HG03439 (cell line): ENCODE data around the gene RGCC.

Experiments
- ATAC-seq: cut with Tn5 transposase; IDR thresholded peaks from one replicate; pipeline ENCODE4 v1.9.1; 2021; ENCODE audit warnings: mild to moderate bottlenecking, moderate library complexity; ENCODE audit not compliant: unreplicated experiment

The RGCC gene

DNA sequence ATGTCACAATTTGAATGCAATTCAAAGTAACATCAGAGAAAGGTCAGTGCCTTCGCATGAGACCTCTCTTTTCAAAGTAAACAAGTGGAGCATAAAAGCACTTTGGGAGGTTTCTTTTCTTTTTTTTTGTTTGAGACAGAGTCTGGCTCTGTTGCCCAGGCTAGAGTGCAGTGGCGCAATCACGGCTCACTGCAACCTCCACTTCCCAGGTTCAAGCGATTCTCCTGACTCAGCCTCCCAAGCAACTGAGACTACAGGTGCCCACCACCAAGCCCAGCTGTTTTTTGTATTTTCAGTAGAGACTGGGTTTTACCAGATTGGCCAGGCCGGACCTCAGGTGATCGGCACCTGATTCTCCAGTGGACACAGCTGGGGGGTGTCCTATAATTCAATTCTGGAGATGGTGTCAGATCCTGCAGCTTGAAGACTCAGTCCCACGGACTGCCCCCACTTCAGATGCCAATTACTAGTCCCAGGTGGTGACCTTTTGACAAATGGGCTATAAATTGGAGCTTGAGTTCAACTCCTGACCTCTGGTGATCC is 57.6 kb downstream of the RGCC start:
- ATAC-seq: no peak

DNA sequence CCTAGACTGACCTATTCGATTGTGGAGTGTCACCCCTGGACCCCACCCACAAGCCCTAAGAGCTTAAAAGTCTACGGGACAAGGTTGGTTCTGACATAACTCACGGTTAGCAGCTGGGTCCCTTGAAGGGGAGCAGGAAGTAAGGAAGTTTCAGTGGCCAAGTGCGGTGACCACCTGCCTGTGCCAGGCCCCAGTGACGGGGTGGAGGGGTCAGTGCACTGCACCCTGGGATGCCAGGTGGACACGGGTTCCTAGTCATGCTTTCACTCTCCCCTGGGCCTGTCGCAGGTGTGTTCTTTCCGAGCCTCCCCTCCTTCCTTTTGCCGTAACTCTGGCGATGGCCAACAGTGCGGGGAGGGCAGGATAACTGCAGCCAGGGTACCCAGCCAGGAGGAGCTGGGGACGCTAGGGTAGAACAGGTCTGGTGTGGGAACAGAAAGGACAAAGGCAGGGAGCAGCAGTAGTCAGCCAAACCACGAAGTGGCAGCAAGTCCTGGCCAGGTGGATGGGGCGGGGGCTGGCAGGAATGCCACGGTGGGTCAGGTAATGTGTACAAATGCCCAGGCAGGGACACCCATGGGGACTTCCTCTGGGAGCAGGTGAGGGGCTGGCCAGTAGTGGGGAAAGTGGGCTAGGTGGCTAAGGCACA is 58.3 kb downstream of the RGCC start:
- ATAC-seq: no peak

DNA sequence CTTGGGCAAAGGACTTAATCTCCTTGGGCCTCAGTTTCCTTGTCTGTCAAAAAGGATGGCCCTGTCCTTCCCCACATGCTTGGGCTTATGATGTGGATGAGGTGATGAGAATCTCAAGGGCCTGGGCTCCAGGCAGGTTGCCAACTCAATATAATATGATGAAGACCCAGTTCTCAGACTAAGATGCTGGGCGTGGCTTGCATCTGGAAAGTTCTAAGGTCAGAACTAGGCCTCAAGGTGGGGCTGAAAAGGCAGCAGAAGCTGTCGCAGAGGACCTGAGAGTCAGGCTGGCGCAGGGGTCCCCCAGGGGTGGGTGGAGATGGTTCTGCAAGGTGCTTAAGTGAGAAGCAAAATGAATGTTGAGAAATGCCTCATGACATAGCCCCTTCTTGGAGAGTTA is 58.8 kb downstream of the RGCC start:
- ATAC-seq: no peak

DNA sequence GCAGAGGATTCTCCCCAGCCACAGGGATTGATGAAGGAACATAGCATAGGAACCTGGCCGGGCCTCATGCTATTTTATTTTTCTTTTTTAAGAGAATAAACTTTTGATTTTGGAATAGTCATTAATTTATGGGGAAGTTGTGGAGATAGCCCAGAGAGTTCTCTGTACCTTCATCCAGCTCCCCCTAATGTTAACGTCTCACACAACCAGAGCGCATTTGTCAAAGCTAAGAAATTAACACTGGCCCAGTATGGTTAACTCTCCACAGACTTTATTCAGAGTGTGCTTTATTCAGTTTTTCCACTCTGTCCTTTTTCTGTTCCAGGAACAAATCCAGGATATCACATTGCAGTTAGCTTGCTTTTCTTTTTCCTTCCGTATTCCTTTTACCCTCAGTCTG is 59.4 kb downstream of the RGCC start:
- no peak for ATAC-seq

DNA sequence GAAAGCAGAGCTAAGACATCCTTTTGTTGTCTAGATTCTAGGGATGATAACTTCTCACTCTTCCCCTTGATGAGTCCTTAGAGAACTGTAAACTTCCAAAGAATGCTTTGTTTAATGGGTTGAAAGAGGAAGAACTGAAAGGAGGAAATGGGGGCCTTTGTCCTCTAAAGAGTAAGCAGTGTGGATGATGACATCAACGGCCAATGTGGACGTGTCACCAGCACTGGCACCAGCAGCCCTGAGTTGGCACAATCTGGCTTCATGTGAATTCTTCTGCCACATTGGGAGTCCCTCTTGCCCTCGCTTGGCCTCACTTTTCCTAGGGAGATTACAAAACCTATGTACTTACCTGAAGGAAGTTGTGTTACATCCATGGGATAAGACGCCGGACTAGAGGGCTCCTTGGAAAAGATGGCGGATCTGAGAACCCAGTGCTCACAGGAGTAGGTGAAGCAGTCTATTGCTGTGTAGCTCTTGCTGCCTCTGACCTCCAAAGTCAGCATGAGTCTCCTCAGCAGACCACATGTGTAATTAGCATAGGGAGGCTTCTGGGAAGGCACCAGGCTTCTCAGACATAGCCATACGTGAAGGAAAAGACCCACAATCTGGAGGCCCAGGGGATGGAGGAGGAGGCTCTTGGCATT is 62.8 kb downstream of the RGCC start:
- no peak for ATAC-seq
